GM12892 (cell line): ENCODE measurements around the gene EFCAB14.
A peak's percentile ranks its signal among the peaks of the same experiment; 100 is the strongest.
"Not testable (repeated sequence)": the region's sequence is repeated elsewhere in the genome, so short reads cannot be mapped to it uniquely, and the experiment has no call there.

ENCODE experiments used
- DNase-seq: peaks from one replicate; pipeline ENCODE4 v3.0.0; 2011; ENCODE audit not compliant: insufficient read length
- FAIRE-seq: peaks from 2 replicates; lab custom pipeline; 2011; peaks lifted over from hg19 to GRCh38; lab: Jason Lieb, UNC
- POLR2A ChIP-seq: IDR thresholded peaks from 2 replicates; pipeline ENCODE4 v1.6.1; 2011; ENCODE audit warnings: low read depth, low read length, control low read depth
- POLR2AphosphoS5 ChIP-seq: IDR thresholded peaks from 2 replicates; pipeline ENCODE4 v1.6.1; 2011; ENCODE audit warnings: low read depth, low read length, control low read depth
- TAF1 ChIP-seq: IDR thresholded peaks from 2 replicates; pipeline ENCODE4 v1.6.1; 2011; ENCODE audit warnings: low read depth, mild to moderate bottlenecking, control low read depth, low read length, borderline replicate concordance

EFCAB14 gene

DNA sequence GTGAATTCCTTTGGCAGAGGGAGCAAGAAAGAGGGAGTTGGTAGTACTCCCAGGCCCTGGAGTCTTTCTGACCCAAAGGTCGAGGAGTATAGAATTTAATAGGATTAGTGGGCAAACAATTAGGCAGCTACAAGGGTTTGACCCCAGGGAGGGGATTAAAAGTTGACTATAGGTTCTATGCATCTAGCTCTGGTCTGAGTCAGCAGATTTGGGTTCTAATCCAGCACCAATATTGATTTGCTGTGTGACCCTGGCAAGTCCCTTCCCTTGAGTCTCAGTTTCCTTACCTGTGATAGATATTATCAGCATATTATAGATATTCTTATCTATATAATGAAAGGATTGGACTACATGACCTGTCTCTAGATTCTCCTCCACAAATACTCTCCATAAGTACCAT, 35.1 kb upstream of the EFCAB14 start:
- no peak for FAIRE-seq
- DNase-seq: no peak
- TF ChIP-seq POLR2AphosphoS5: no peak
- no peak for TF ChIP-seq TAF1
- TF ChIP-seq POLR2A: no peak

DNA sequence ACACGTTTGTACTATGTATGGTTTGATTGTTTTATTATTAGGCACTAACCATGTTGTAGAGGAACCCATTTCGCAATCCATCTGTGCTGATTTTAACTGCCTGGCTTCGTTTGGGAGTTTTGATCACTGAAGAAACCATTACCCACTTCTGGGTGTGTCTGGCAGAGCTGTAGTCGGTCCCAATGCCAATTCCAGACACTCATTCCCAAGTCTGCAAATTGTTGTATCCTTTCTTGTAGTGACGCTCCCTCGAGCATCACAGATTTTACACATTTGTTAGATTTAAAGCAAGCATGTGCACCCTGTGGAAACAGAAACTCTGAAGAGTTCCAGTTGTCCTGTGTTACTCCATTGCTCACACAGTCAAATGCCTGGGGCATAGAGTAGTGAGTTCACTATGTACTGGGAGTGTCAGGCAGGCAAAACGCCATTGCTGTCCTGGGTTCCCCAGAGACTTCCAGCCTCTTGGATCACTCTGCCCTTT, 31.0 kb upstream of the EFCAB14 start:
- FAIRE-seq: no peak
- DNase-seq: no peak
- TF ChIP-seq TAF1 (no peak), POLR2A (no peak), POLR2AphosphoS5 (no peak)

DNA sequence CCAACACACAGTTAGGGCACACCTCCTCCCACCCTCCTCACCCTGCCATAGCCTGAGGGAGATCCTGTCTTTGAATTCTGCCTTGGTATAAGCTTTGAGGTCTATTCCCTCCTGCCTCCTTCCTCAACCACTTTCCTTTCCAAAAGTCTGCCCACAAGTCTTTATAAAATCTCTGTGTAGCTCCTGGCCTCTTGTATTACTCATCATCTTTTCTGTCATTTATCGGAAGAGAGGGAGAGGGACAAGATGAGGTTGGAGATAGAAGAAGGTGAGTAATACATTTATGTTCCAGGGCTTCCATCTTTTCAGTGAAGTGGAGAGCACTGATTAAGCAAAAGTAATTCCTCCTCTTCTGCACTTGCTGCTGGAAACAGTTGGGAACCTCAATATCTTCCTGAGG, 30.5 kb upstream of the EFCAB14 start:
- TF ChIP-seq POLR2A (no peak), TAF1 (no peak), POLR2AphosphoS5 (no peak)
- FAIRE-seq: no peak
- DNase-seq: no peak

DNA sequence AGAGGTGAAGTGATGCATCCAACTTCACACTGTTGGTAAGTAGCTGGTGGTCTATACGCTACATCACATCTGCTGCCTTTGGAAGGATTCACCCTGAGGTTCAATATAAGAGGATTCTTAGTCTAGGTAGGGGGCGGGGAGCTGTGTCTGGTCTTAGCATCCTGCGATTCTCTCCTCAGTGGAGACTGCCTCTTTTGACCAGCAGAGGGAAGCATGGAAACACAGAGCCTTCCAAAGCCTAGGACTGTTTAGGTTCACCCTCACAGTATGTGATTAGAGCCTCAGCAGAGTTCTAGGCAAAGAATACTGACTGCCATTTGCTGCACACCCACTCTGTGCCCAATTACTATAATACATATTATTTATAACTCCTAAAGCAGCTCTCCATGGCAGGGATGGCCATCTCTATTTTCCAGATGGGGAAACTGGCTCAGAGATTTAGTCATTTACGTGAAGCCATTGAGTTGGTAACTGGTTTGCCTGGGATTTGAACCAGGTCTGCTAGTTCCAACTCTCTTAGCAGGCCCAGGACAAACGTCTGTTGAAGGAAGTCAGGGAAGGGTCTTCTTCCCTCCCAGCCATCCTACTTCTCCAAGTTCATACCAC, 28.9 kb upstream of the EFCAB14 start:
- FAIRE-seq: peak; percentile 40
- DNase-seq: no peak
- TF ChIP-seq POLR2A (no peak), POLR2AphosphoS5 (no peak), TAF1 (no peak)

DNA sequence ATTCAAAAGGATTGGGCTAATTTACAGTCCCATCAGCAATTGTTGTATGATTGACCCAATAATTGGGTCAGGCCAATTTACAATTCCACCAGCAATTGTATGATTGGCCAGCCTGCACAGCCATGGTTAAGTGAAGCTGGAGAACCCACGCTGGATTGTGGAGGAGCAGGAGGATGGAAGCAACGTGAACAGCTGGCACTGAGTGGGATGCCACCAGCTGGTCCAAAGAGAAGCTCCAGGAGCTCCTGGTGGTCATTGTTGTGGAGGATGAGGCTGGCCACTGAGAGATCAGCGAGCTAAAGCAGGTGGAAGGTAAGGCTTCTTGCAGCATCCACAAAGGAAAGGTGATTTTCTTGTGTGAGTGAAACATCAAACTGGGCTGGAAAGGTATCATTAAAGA, 23.2 kb upstream of the EFCAB14 start:
- DNase-seq (no peak), FAIRE-seq (no peak)
- no peak for TF ChIP-seq POLR2AphosphoS5
- TF ChIP-seq TAF1: no peak
- no peak for TF ChIP-seq POLR2A

DNA sequence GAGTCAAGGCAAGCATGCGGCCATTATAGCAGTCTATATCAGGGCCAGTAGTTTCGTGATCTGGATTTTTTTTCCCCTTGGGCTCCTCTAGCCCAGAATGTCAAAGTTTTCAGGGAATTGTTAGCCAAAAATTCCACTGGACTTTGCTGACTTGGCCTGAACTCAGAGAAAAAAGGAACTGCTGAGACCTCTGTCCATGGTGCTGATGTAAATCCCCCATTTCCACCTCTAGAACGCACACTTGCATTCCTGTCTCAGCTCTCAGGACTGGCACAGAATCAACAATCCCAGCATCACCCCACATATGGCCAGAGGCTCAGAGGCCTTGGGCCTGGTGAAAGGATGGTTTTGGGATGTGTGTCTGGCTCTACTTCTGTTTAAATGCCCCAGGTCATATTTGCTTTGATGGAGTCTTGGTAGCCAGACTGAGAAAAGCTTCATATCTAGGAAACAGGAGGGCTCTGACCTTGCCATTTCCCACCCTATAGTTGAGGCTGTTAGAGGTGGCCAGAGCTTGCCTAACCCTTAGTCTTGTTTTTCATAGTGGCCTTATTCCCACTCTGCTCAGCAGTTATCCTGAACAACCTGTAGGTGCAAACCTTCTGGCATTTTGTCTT, 16.9 kb upstream of the EFCAB14 start:
- no peak for DNase-seq
- peak; percentile 51 for FAIRE-seq
- TF ChIP-seq POLR2AphosphoS5 (no peak), POLR2A (no peak), TAF1 (no peak)

DNA sequence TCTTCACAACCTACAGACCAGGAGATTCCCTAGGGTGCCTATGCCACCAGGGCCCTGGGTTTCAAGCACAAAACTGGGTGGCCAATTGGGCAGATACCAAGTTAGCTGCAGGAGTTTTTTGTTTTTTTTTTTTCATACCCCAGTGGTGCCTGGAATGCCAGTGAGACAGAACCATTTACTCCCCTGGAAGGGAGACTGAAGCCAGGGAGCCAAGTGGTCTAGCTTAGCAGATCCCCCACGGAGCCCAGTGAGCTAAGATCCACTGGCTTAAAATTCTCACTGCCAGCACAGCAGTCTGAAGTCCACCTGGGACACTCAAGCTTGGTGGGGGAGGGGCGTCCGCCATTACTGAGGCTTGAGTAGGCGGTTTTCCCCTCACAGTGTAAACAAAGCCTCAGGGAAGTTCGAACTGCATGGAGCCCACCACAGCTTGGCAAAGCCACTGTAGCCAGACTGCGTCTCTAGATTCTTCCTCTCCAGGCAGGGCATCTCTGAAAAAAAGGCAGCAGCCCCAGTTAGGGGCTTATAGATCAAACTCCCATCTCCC, 9.5 kb upstream of the EFCAB14 start:
- not testable (repeated sequence) for FAIRE-seq, DNase-seq

DNA sequence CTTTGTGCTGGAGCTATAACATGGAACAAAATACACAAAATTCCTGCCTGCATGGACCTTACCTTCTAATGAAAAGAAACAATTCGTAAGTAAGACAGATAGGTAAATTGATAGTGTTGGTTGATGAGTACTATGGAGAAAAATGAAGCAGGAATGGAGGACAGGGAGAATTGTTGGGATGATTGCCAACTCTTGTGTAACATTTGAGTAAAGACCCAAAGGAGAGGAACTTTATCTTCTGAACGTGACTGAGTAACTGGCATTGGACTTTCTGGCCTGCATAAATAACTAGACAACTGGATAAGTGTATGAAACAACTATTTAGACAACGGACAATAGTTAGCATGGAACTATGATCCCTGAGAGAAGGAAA, 6.8 kb upstream of the EFCAB14 start:
- FAIRE-seq: no peak
- no peak for TF ChIP-seq POLR2AphosphoS5
- TF ChIP-seq POLR2A: no peak
- no peak for TF ChIP-seq TAF1
- DNase-seq: no peak

DNA sequence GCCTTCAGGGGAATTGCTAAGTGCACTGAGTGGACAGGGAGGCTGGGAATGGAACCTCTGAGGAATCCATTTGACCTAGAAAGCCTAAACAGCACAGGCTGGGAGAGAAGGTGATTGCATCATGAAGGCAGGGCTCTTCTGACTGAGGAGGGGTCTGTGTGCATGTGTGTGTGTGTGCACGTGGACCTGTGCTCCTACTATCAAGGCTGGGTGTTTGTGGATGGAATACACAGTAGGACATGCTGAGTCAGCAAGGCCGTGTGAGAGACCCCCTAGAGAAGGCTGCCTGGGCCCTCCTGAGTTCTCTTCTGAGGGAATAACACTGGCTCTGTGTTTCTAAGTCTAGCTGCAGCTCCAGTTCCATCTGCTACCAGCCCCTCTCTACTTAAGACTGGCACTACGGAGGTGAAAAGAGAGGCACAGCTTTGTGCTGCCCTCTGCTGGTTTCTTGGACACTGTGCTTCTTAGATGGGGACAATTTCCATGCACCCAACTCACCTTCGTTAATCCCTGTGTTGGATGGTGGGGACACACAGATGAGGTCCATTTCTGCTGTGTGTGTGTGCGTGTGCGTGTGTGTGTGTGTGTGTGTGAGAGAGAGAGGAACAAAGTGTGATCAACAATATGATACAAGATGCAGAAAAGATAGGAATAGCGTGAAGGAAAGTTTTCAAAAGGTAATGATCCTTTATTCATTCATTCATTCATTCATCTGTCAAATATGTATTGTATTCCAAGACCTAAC, 6.2 kb upstream of the EFCAB14 start:
- peak; percentile 85 for FAIRE-seq
- TF ChIP-seq POLR2A (no peak), POLR2AphosphoS5 (no peak), TAF1 (no peak)
- no peak for DNase-seq

DNA sequence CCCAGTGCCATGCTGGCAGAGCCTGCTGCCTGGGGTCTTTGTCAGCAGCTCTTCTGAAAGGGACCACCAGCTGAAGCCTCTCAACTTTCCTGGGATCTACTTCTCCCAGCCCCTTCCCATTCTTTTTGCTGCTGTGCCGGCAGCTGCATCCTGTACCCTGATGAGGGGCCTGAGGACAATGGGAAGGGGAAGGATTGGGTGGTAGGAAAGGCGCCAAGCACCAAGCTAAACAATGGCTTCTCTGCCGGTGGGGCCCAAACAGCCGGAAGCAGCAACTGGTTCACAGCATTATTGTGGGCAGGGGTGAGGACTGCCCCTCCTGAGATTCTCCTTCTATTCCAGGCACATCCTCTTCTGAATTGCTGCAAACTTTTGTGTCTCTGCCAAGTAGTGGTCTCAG, 5.0 kb upstream of the EFCAB14 start:
- TF ChIP-seq POLR2A (no peak), TAF1 (no peak), POLR2AphosphoS5 (no peak)
- FAIRE-seq: no peak
- no peak for DNase-seq

DNA sequence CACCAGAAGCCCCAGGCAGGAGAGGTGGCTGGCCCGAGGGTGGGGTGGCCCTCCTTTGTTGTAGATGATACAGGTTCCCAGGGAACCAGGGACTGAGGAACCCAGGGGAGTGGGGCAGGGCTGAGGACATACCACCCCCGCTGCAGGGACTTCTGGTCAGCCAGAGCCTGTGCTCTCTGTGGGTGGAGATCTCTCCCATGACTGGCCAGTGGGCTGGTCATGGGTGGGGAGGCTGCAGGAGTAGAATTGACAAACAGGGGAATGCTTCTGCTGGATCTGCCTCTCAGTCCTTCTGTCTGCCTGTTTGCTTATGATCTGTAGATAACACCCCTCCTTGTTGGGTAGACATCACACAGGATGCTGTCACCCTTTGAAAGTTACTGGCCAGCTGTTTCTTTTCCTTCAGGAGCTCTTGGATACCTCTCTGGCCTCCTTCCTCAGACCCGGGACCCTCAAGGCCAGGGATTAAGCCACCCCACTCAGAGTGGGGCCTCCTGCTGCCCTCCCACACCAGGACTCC, 2.8 kb upstream of the EFCAB14 start:
- no peak for DNase-seq
- FAIRE-seq: no peak
- no peak for TF ChIP-seq POLR2AphosphoS5
- no peak for TF ChIP-seq TAF1

DNA sequence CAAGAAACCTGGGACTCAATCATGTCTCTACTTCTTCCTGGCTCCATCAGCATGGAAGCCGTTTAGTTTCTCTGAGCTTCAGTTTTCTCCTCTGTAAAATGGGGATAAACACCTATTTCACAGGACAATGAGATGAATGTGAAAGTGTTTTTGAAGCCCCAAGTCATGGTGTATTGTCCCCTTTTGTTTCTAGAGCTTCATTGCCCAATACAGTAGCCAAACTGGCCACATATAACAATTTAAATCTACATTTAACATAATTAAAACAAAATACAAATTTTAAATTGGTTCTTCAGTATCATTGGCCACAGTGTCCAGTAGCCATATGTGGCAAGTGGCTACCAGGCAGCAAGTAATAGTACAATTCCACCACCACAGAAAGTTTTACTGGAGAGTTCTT, 2.3 kb upstream of the EFCAB14 start:
- TF ChIP-seq POLR2AphosphoS5 (no peak), TAF1 (no peak)
- FAIRE-seq (no peak), DNase-seq (no peak)

DNA sequence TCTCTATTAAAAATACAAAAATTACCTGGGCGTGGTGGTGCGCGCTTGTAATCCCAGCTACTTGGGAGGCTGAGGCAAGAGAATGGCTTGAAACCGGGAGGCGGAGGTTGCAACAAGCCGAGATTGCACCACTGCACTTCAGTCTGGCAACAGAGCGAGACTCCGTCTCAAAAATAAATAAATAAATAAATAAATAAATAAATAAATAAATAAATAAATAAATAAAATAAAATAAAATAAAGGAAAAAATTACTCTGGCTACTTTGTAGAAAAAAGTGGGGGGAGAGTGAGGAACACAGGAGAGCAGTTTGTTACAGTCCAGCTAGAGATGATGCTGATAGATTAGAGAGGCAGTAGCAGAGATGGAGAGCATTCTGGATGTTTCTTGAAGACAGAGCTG, 1.4 kb upstream of the EFCAB14 start:
- FAIRE-seq, DNase-seq: not testable (repeated sequence)
